DND-41 (cell line): ENCODE data around the gene TECR.
"Not testable (repeated sequence)": the region's sequence is repeated elsewhere in the genome, so short reads cannot be mapped to it uniquely, and the experiment has no call there.

Source experiments
- ATAC-seq: fragments of 200-7000 bp; cut with Tn5 transposase; 3 replicates; pipeline ENCODE4 v1.9.1; 2021; ENCODE audit warnings: low read depth; ENCODE audit not compliant: insufficient read depth
- DNase-seq: peaks from one replicate; pipeline ENCODE4 v3.0.0-alpha.2; 2020
- H2AFZ ChIP-seq: 2 replicates; pipeline ENCODE4 v1.6.0; 2012; ENCODE audit warnings: low read depth, low read length
- H3K27ac ChIP-seq: 2 replicates; pipeline ENCODE4 v1.5.1; 2012; ENCODE audit warnings: low read length, inconsistent platforms
- H3K27me3 ChIP-seq: fragments of 200-600 bp; sonication (generic); 2 replicates; pipeline ENCODE4 v1.6.0; 2012; ENCODE audit warnings: low read length, mild to moderate bottlenecking, inconsistent platforms; ENCODE audit not compliant: insufficient read depth, poor library complexity
- H3K36me3 ChIP-seq: 2 replicates; pipeline ENCODE4 v1.5.1; 2012; ENCODE audit warnings: low read length, inconsistent platforms; ENCODE audit not compliant: insufficient read depth
- H3K4me1 ChIP-seq: 2 replicates; pipeline ENCODE4 v1.5.1; 2012; ENCODE audit warnings: mild to moderate bottlenecking, low read length; ENCODE audit not compliant: insufficient read depth
- H3K4me2 ChIP-seq: 2 replicates; pipeline ENCODE4 v1.6.0; 2012; ENCODE audit warnings: mild to moderate bottlenecking, moderate library complexity, low read length, inconsistent platforms; ENCODE audit not compliant: insufficient read depth
- H3K4me3 ChIP-seq, 2 experiments: fragments of 200-600 bp in 1 of 2; shearing (Covaris generic) in 1 of 2; 2 replicates each; pipeline ENCODE4 v1.5.1; 2012 to 2016; ENCODE audit warnings: inconsistent platforms in 2 of 2, low read length in 2 of 2, mild to moderate bottlenecking in 2 of 2, low read depth in 1 of 2, moderate library complexity in 1 of 2
- H3K79me2 ChIP-seq: 2 replicates; pipeline ENCODE4 v1.6.0; 2012; ENCODE audit warnings: low read length, inconsistent platforms; ENCODE audit not compliant: insufficient read depth
- H3K9ac ChIP-seq: 2 replicates; pipeline ENCODE4 v1.6.0; 2012; ENCODE audit warnings: low read depth, mild to moderate bottlenecking, inconsistent platforms, low read length, moderate library complexity
- H3K9me3 ChIP-seq: 2 replicates; pipeline ENCODE4 v1.5.1; 2012; ENCODE audit warnings: low read length, moderate library complexity, mild to moderate bottlenecking, inconsistent platforms; ENCODE audit not compliant: insufficient read depth, severe bottlenecking
- H4K20me1 ChIP-seq: 2 replicates; pipeline ENCODE4 v1.6.0; 2012; ENCODE audit warnings: low read length; ENCODE audit not compliant: insufficient read depth
- CTCF ChIP-seq: IDR thresholded peaks from 2 replicates; pipeline ENCODE4 v1.5.1; 2012; ENCODE audit warnings: borderline replicate concordance, low read length, moderate library complexity, mild to moderate bottlenecking; ENCODE audit not compliant: poor library complexity, severe bottlenecking; ENCODE audit errors: extremely low read depth
- EZH2 ChIP-seq: IDR thresholded peaks from 3 replicates; pipeline ENCODE4 v1.6.1; 2012; ENCODE audit warnings: borderline replicate concordance, low read depth, mild to moderate bottlenecking, moderate library complexity, low read length, inconsistent platforms; ENCODE audit not compliant: severe bottlenecking

Gene TECR

GRCh38 chr19:14612657-14613056 is 83.3 kb downstream of the TECR start:
- H3K27ac ChIP-seq, result no peak overlapping the region
- H2AFZ ChIP-seq, result no peak overlapping the region
- ATAC-seq (no peak), DNase-seq (no peak)
- no peak for TF ChIP-seq EZH2
- TF ChIP-seq CTCF, result no peak
- no peaks in the 10 kb centered on the region for H4K20me1 ChIP-seq
- H3K9ac ChIP-seq, result no peak overlapping the region
- H3K36me3 ChIP-seq, result no peaks in the 10 kb centered on the region
- H3K9me3 ChIP-seq, result no peaks in the 10 kb centered on the region
- no peaks in the 10 kb centered on the region for H3K27me3 ChIP-seq
- no peak overlapping the region for H3K4me2 ChIP-seq
- H3K4me1 ChIP-seq, result no peaks in the 10 kb centered on the region
- H3K79me2 ChIP-seq, result no peaks in the 10 kb centered on the region
- H3K4me3 ChIP-seq, result no peak overlapping the region

- H2AFZ ChIP-seq, H3K27ac ChIP-seq, H3K4me2 ChIP-seq, H3K27me3 ChIP-seq, ATAC-seq, H3K9ac ChIP-seq, H3K4me1 ChIP-seq, DNase-seq, H3K36me3 ChIP-seq, H3K9me3 ChIP-seq, H4K20me1 ChIP-seq, H3K4me3 ChIP-seq, H3K79me2 ChIP-seq: not testable (repeated sequence)
These were observed 84.2 kb downstream of the TECR start for GRCh38 chr19:14613399-14614098.

- Histone ChIP-seq H3K4me3 (no peak overlapping the region), H3K4me1 (no peaks in the 10 kb centered on the region), H3K4me2 (no peak overlapping the region), H3K79me2 (no peaks in the 10 kb centered on the region), H3K27ac (no peak overlapping the region), H3K36me3 (no peaks in the 10 kb centered on the region), H2AFZ (no peak overlapping the region), H3K9ac (no peak overlapping the region), H3K9me3 (no peaks in the 10 kb centered on the region), H3K27me3 (no peaks in the 10 kb centered on the region), H4K20me1 (no peaks in the 10 kb centered on the region)
- DNase-seq (no peak), ATAC-seq (no peak)
- TF ChIP-seq EZH2, result no peak
These were observed 84.7 kb downstream of the TECR start for GRCh38 chr19:14614099-14614412.
